Cortex of kidney (tissue), 1 donor: Measurements from ENCODE around the gene TEK.
"Not testable (repeated sequence)": the region's sequence is repeated elsewhere in the genome, so short reads cannot be mapped to it uniquely, and the experiment has no call there.

Experiments used
- DNase-seq: peaks from one replicate; lab custom pipeline; 2025; lab: John Stamatoyannopoulos, UW

TEK gene

GRCh38 chr9:27108981-27109541 lies at the start of gene TEK:
Gene TEK, plus strand, starts transcription at chr9:27109225. Its CDS starts 366 bp downstream, at chr9:27109591.
- DNase-seq: no peak

GRCh38 chr9:27059412-27059811 lies 49.6 kb upstream of the TEK start:
- DNase-seq: no peak

GRCh38 chr9:27059907-27060306 lies 49.1 kb upstream of the TEK start:
- no peak for DNase-seq

DNA sequence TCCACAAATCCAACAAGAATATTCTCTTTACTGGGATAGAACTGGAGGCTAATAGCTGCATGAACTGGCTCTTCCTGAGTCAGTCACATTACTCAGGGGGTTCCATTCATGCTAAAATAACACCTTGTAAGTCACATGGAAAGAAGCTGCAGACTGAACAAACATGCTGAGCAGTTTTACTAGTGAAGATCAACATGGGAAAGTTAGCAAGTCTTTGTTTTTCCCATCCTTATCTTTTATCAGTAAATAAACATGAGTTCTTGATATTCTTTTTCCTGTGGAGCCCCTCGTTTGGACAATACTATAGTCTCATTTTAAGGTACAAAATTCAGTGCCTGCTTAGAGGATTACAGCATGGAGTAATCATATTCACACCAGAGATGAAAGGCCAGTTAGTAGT lies 43.7 kb upstream of the TEK start:
- DNase-seq: no peak

- no peak for DNase-seq
These were observed 34.9 kb upstream of the TEK start for GRCh38 chr9:27073841-27074728.

- DNase-seq: no peak
These were observed 30.3 kb upstream of the TEK start for GRCh38 chr9:27078685-27079084.

- no peak for DNase-seq
These were observed 23.6 kb upstream of the TEK start for GRCh38 chr9:27085456-27085855.

DNA sequence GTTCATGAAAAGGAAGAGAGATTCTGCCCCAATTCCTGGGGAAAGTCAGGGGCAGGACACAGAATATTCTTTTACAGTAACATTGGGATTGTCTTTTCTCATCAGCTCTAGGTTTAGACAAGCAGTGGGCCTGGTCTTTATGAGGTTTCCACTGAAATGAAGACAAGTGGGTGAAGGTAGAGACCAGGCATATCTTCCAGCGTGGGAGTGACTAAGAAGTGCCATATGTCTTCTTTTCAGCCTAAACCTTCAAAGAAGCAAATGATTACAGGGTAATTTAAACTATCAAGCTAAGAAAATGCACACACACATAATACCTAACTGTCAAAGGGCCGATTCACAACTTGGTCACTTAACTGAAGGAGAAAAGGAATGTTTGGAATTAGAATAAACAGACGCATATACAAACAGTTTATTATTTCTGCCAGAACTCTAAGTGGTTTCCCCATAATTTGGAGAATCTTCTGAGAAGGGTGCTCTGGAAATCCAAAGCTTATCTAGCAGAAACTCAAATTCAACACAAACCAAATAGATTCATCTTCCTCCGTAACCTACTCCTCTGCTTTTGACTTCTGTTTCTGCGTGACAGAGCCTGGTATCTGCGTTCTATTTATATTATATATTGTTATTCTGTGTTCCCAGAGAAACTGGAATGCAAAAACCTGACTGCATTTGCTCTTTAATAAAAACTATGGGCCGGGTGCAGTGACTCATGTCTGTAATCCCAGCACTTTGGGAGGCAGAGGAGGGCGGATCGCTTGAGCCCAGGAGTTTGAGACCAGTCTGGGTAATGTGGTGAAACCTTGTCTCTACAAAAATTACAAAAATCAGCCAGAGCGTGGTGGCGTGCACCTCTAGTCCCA lies 22.0 kb upstream of the TEK start:
- no peak for DNase-seq

- no peak for DNase-seq
These were observed 20.0 kb upstream of the TEK start for GRCh38 chr9:27088981-27089380.

- no peak for DNase-seq
These were observed 19.3 kb upstream of the TEK start for GRCh38 chr9:27089706-27090105.

- DNase-seq: no peak
These were observed 18.8 kb upstream of the TEK start for GRCh38 chr9:27090231-27090630.

DNA sequence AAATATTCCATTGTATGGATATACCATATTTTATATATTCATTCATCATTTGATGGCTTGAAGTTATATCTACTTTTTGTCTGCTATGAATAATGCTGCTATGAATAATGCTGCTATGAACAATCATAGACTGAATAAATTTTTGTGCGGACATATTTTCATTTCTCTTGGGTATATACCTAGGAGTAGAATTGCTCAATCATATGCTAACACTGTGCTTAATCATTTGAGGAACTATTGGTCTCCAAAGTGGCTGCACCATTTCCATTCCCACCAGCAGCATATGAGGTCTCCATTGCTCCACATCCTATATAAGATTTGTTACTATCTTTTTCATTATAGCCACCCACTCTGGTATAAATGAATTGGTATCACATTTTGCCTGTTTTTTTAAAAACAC lies 18.3 kb upstream of the TEK start:
- no peak for DNase-seq

- DNase-seq: not testable (repeated sequence)
These were observed 16.5 kb upstream of the TEK start for GRCh38 chr9:27092496-27092895.

DNA sequence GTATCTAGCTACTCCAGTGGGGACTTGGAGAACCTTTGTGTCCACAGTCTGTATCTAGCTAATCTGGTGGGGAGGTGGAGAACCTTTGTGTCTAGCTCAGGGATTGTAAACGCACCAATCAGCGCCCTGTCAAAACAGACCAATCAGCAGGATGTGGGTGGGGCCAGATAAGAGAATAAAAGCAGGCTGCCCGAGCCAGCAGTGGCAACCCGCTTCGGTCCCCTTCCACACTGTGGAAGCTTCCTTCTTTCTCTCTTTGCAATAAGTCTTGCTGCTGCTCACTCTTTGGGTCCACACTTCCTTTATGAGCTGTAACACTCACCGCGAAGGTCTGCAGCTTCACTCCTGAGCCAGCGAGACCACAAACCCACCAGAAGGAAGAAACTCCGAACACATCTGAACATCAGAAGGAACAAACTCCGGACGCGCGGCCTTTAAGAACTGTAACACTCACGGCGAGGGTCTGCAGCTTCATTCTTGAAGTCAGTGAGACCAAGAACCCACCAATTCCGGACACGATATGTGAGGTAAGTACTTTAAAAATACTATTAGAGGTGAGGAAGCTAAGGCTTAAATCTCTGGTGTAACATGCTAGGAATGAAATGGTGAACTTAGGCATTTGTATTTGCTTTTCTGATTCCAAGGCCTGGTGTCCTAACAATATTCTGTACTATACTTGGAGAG lies 15.5 kb upstream of the TEK start:
- DNase-seq: not testable (repeated sequence)

DNA sequence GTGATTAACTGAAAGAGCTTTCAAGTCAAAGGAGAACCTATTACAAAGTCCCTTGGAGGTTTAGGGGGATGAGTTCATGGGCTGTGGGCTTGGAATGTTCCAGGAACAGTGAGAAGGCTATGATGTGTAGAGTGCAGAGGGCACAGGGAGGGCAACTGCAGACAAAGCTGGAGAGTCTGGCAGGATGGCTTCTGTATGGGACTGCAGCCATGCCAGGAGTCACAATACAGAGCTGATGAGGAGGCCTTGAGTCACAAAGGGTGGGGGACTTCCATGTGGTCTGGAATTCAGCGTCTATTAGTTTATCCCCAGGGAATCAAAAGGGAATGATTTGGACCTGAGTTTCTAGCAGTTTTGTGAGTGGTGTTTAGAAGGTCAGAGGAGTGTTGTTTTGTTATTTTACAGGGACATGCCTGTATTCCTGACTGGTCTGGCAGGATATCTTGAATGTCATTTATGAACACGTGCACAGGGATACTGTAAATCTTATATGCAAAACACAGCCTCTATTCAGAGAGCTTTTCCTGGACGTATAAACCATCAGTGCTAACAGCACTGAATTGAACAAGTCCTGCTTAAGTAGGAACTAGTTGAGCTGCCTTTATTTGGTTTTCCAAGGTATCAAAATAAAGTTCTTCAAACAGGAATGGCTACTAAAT lies 14.3 kb upstream of the TEK start:
- no peak for DNase-seq

DNA sequence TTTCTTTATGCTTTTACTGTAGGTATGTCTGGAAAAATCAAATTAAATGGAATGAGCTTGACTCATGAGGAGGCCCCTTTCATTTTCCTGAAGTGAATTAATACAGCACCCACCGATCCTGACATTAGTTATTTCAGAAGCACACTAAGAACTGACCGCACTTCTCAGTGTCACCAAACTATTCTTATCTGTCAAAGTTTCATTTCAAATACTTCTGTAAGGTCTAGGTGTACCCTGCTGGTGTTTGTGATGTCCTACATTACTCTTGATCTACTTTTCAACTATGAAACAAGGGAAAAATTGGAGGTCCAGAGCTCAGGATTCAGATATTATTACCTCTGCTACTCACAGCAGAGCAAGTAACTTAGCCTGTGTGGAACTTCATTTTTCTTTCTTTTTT lies 1.8 kb upstream of the TEK start:
- no peak for DNase-seq

GRCh38 chr9:27109621-27110020 lies 596 bp downstream of the TEK start:
- DNase-seq: no peak

GRCh38 chr9:27110181-27110580 lies 1.2 kb downstream of the TEK start:
- DNase-seq: no peak

- DNase-seq: no peak
These were observed 3.2 kb downstream of the TEK start for GRCh38 chr9:27112235-27112634.

- no peak for DNase-seq
These were observed 8.6 kb downstream of the TEK start for GRCh38 chr9:27117489-27118135.

GRCh38 chr9:27118916-27119315 lies 9.9 kb downstream of the TEK start:
- no peak for DNase-seq
